H54 (cell line): ENCODE results near the gene TGFBR3L.
"Not testable (repeated sequence)": the region's sequence is repeated elsewhere in the genome, so short reads cannot be mapped to it uniquely, and the experiment has no call there.

Experiments used
- DNase-seq: peaks from one replicate; pipeline ENCODE4 v3.0.0; 2011; ENCODE audit warnings: low spot score, mixed read lengths; ENCODE audit not compliant: insufficient read length
- FAIRE-seq: peaks from 3 replicates; lab custom pipeline; 2011; peaks lifted over from hg19 to GRCh38; lab: Jason Lieb, UNC
- POLR2A ChIP-seq: IDR thresholded peaks from 2 replicates; pipeline ENCODE4 v1.6.1; 2011; ENCODE audit warnings: low read depth, mild to moderate bottlenecking, low read length

TGFBR3L gene

GRCh38 chr19:7934766-7935165 is 20.1 kb downstream of the TGFBR3L start:
- FAIRE-seq (no peak), DNase-seq (no peak)
- no peak for TF ChIP-seq POLR2A

- no peak for DNase-seq
- FAIRE-seq = no peak
- TF ChIP-seq POLR2A = no peak
Measured at GRCh38 chr19:7940841-7941240, 26.2 kb downstream of the TGFBR3L start.

DNA sequence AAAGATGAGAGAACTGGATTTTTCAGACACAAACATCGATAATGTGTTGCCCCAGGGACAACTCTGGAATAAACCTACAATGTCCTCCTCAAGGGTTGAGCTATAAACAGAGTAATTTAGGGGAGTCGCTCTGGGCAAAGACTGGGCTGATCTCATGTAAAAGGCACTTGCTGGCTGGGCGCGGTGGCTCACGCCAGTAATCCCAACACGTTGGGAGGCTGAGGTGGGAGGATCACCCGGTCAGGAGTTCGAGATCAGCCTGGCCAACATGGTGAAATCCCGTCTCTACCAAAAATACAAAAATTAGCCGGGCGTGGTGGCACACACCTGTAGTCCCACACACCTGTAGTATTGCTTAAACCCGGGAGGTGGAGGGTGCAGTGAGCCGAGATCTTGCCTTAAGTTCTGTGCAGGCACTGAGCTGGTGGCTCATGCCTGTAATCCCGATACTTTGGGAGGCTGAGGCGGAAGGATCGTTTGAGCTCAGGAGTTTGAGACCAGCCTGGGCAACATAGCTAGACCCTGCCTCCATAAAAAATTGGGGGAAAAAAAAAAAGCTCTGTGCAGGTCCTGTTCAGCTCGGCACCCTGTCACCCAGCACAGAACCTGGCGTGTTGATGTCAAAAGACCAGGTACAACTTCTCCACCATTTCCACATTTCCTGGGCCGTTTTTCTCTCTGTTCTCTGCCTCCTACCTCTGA is 27.4 kb downstream of the TGFBR3L start:
- DNase-seq = no peak
- FAIRE-seq = no peak
- no peak for TF ChIP-seq POLR2A

- DNase-seq (no peak), FAIRE-seq (no peak)
- no peak for TF ChIP-seq POLR2A
Measured at GRCh38 chr19:7942981-7943443, 28.4 kb downstream of the TGFBR3L start.

- peak; percentile 78 for FAIRE-seq
- peak; percentile 88 for TF ChIP-seq POLR2A
- DNase-seq = peak; percentile 94
Measured at GRCh38 chr19:7943444-7944176, 29.0 kb downstream of the TGFBR3L start, which contains the start of gene TIMM44. TIMM44 (minus strand) TSS chr19:7943666; CDS start chr19:7943651, 15 bp downstream.

- DNase-seq (peak; percentile 82), FAIRE-seq (no peak)
- no peak for TF ChIP-seq POLR2A
Measured at GRCh38 chr19:7944177-7944761, 29.6 kb downstream of the TGFBR3L start.

DNA sequence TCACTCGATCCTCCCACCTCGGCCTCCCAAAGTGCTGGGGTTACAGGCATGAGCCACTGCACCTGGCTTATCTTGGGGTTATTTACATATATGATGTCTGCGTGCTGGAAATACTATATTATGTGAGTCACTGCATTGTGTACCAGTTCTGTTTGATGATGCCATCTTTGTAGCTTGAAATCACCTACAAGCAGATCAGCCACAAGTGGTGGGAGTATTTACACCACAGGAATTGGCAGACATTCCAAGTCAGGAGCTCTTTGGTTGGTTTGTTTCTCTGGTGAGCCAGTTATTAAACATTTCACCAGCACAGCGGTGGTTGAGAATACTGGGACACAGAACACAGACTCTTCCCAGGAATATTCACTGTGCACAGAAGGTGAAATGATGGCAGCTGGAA is 33.3 kb downstream of the TGFBR3L start:
- TF ChIP-seq POLR2A = no peak
- DNase-seq (no peak), FAIRE-seq (no peak)

- DNase-seq (no peak), FAIRE-seq (no peak)
- TF ChIP-seq POLR2A = no peak
Measured at GRCh38 chr19:7953060-7953459, 38.4 kb downstream of the TGFBR3L start.

DNA sequence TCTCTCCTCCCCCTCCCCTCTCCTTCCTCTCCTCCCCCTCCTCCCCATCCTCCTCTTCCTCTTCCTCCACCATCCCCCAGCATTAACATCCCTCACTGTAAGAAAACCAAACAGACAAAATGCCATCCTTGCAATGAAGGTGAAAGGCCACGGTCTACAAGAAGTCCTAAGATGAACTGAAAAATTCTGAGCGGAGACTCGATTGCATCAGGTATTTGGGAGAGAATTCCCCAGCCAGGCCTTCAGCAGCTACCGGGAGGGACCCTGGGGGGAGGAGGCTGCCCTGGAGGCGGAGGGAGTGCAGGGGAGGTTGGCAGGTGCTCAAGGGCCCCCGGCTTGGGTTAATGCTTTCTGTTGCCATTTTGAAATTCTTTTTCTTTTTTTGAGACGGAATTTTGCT is 38.9 kb downstream of the TGFBR3L start:
- DNase-seq = no peak
- TF ChIP-seq POLR2A = no peak
- no peak for FAIRE-seq

DNA sequence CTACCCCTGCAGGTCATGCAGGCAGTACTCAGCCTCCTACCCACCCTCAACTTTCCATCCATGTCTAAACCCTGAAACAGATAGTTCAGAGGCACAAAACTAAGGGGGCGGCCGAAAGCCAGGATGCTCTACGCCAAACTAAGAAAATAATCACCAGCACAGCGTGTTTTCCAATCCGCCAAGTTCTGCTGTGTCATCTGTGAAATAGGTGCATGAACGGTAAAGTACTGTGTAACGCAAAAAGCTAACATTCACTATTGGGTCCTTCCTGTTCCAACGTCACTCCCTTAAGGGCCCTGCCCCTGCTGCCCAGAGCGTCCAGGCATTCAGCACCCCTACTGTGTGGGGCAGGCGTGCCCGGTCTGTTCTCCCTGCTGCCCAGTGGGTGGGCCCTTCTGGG is 41.1 kb downstream of the TGFBR3L start:
- no peak for TF ChIP-seq POLR2A
- DNase-seq (no peak), FAIRE-seq (no peak)

GRCh38 chr19:7959211-7959610 is 44.6 kb downstream of the TGFBR3L start:
- FAIRE-seq (no peak), DNase-seq (no peak)
- TF ChIP-seq POLR2A = no peak

- not testable (repeated sequence) for DNase-seq, FAIRE-seq
Measured at GRCh38 chr19:7961082-7961481, 46.5 kb downstream of the TGFBR3L start.

DNA sequence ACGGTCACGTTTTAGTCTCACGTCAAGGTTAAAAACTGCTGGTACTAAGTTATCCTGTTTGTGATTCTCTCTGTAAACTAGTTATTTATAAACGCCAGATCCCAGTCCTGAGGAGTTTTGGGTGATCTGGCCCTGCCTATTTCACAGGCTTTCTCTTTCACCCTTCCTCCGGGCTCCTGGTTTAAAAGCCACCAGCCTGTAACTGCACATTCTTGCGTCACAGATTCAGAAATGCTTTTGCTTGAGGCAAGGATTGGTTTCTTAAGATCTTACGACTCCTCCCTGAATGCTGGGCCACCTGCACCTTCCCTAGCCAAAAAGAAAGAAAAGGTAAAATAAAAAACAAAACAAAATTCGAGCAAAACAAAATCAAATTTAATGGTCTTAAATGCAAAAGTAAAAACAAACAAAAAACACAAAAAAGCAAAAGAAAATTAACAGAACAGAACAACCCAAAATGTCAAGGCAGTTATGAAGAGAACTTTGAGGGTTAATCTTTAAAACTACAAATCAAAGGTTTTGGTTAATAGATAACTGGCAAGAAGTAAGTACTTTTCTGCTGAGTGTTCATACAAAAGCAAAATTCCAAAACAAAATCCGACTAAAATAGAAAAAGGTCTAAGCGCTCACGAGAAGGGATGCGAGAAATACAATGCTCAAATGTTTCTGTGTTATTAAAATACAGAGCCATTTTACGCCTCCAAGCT is 47.4 kb downstream of the TGFBR3L start:
- no peak for DNase-seq
- TF ChIP-seq POLR2A = no peak
- FAIRE-seq = no peak

- FAIRE-seq (no peak), DNase-seq (no peak)
- no peak for TF ChIP-seq POLR2A
Measured at GRCh38 chr19:7962644-7963268, 48.1 kb downstream of the TGFBR3L start.
